SU-DHL-6 (cell line): Measurements from ENCODE around the gene NR1H4.
"Not testable (repeated sequence)": the region's sequence is repeated elsewhere in the genome, so short reads cannot be mapped to it uniquely, and the experiment has no call there.

Experiments used
- H2AFZ ChIP-seq: fragments of 200-600 bp; sonication (generic); 2 replicates; pipeline ENCODE4 v1.6.1; 2014; ENCODE audit warnings: low read depth, mild to moderate bottlenecking, moderate library complexity, mixed read lengths, antibody characterized with exemption, low read length; ENCODE audit not compliant: severe bottlenecking
- H3F3A ChIP-seq: fragments of 200-600 bp; shearing (Covaris generic); 2 replicates; pipeline ENCODE4 v1.6.0; 2016; ENCODE audit warnings: antibody characterized with exemption, mild to moderate bottlenecking; ENCODE audit not compliant: insufficient read depth
- H3K27ac ChIP-seq: fragments of 200-600 bp; sonication (generic); 2 replicates; pipeline ENCODE4 v1.5.1; 2016; ENCODE audit warnings: low read depth, mild to moderate bottlenecking, low read length, moderate library complexity, mixed read lengths
- H3K27me3 ChIP-seq: fragments of 200-600 bp; sonication (generic), shearing (Covaris generic); 2 replicates; pipeline ENCODE4 v1.6.0; 2014; ENCODE audit warnings: mild to moderate bottlenecking, low read length
- H3K36me3 ChIP-seq: fragments of 200-600 bp; sonication (generic); 2 replicates; pipeline ENCODE4 v1.6.1; 2014; ENCODE audit warnings: mild to moderate bottlenecking, low read length, mixed read lengths
- H3K4me2 ChIP-seq: fragments of 300-600, 200-600 bp; shearing (Covaris generic), sonication (generic); 2 replicates; pipeline ENCODE4 v1.6.0; 2014; ENCODE audit warnings: low read length, low read depth, mild to moderate bottlenecking; ENCODE audit not compliant: poor library complexity, severe bottlenecking
- H3K4me3 ChIP-seq: fragments of 200-600 bp; sonication (generic); 2 replicates; pipeline ENCODE4 v1.5.1; 2014; ENCODE audit warnings: antibody characterized with exemption, low read length, mild to moderate bottlenecking, mixed read lengths; ENCODE audit not compliant: insufficient read depth, poor library complexity, severe bottlenecking
- H3K79me2 ChIP-seq: fragments of 200-600 bp; sonication (generic); 2 replicates; pipeline ENCODE4 v1.6.1; 2014; ENCODE audit warnings: mild to moderate bottlenecking, low read length, moderate library complexity; ENCODE audit not compliant: insufficient read depth
- H3K9ac ChIP-seq: fragments of 200-600 bp; sonication (generic); 2 replicates; pipeline ENCODE4 v1.7.0; 2014; ENCODE audit warnings: mild to moderate bottlenecking, low read length
- H3K9me2 ChIP-seq: fragments of 200-600 bp; sonication (generic); replicated peaks from 2 replicates; pipeline ENCODE4 v1.6.1; 2014; ENCODE audit warnings: low read length; ENCODE audit not compliant: insufficient read depth
- H3K9me3 ChIP-seq: fragments of 200-600 bp; sonication (generic); 2 replicates; pipeline ENCODE4 v1.6.1; 2014; ENCODE audit warnings: low read length, mixed read lengths; ENCODE audit not compliant: insufficient read depth
- H4K20me1 ChIP-seq: fragments of 200-600 bp; sonication (generic); 2 replicates; pipeline ENCODE4 v1.6.1; 2014; ENCODE audit warnings: low read depth, mild to moderate bottlenecking, antibody characterized with exemption, low read length, moderate library complexity, mixed read lengths
- EZH2phosphoT487 ChIP-seq: fragments of 200-600 bp; sonication (generic), shearing (Covaris generic); conservative IDR thresholded peaks from 2 replicates; pipeline ENCODE4 v1.6.1; 2018; ENCODE audit warnings: mild to moderate bottlenecking, antibody characterized with exemption, low read length, moderate library complexity, mixed read lengths
- TF ChIP-seq, protein P1 (sequence below): fragments of 200-600 bp; sonication (generic); IDR thresholded peaks from one replicate; pipeline ENCODE4 v1.5.1; 2017; ENCODE audit warnings: antibody characterized with exemption, mild to moderate bottlenecking, low read length, moderate library complexity; ENCODE audit not compliant: insufficient read depth, poor library complexity, severe bottlenecking

Gene NR1H4

DNA sequence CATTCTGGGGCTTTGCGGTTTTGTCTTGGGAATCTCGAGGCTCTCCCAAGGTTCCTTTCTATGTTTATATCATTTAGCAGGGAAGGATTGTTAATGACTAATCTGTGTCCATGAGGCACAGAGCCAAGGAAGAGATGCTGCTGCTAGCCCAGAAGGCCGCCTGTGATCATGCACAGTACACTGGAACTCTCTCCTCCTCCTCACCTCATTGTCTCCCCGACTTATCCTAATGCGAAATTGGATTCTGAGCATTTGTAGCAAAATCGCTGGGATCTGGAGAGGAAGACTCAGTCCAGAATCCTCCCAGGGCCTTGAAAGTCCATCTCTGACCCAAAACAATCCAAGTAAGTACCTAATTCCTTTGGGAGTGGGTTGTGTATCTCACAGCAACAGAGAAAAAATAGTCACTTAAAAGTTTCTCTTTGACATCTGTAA is at the start of gene NR1H4:
TSS of gene NR1H4 (plus strand) at position 151 of the 435 bp plus-strand sequence. CDS start 19,458 bp downstream, outside the sequence.
- H4K20me1 ChIP-seq, result no peaks in the 10 kb centered on the region
- H3K4me2 ChIP-seq, result no peak within 1 kb of the TSS
- H3K9me2 ChIP-seq, result no peaks in the 10 kb centered on the region
- no peak within 1 kb of the TSS for H3K4me3 ChIP-seq
- no peak for TF ChIP-seq EZH2phosphoT487
- TF ChIP-seq, protein P1, sequence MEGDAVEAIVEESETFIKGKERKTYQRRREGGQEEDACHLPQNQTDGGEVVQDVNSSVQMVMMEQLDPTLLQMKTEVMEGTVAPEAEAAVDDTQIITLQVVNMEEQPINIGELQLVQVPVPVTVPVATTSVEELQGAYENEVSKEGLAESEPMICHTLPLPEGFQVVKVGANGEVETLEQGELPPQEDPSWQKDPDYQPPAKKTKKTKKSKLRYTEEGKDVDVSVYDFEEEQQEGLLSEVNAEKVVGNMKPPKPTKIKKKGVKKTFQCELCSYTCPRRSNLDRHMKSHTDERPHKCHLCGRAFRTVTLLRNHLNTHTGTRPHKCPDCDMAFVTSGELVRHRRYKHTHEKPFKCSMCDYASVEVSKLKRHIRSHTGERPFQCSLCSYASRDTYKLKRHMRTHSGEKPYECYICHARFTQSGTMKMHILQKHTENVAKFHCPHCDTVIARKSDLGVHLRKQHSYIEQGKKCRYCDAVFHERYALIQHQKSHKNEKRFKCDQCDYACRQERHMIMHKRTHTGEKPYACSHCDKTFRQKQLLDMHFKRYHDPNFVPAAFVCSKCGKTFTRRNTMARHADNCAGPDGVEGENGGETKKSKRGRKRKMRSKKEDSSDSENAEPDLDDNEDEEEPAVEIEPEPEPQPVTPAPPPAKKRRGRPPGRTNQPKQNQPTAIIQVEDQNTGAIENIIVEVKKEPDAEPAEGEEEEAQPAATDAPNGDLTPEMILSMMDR, result no peak
- no peaks in the 10 kb centered on the region for H3K36me3 ChIP-seq
- H3K27me3 ChIP-seq, result no peaks in the 10 kb centered on the region
- no peaks in the 10 kb centered on the region for H3K79me2 ChIP-seq
- H3K9me3 ChIP-seq, result no peaks in the 10 kb centered on the region
- no peak within 1 kb of the TSS for H2AFZ ChIP-seq
- H3F3A ChIP-seq, result no peaks in the 10 kb centered on the region
- H3K9ac ChIP-seq, result no peak within 1 kb of the TSS
- no peak within 1 kb of the TSS for H3K27ac ChIP-seq

DNA sequence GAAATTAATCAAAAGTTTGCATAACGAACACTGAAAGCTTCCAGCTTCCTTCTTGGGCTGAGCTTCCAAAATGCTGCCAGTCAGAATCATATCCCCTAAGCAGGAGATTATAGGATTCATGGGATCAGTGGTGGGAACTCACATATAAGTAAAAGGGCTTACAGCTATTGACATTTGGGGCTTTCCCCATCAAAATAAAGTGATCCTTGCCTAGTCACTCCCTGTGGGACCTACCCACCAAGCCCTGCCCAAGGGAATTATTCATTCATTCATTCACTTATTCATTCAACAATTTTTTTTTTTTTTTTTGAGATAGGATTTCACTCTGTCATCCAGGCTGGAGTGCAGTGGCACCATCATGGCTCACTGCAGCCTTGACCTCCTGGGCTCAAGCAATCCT is 47.5 kb upstream of the NR1H4 start:
- no peak overlapping the region for H2AFZ ChIP-seq

DNA sequence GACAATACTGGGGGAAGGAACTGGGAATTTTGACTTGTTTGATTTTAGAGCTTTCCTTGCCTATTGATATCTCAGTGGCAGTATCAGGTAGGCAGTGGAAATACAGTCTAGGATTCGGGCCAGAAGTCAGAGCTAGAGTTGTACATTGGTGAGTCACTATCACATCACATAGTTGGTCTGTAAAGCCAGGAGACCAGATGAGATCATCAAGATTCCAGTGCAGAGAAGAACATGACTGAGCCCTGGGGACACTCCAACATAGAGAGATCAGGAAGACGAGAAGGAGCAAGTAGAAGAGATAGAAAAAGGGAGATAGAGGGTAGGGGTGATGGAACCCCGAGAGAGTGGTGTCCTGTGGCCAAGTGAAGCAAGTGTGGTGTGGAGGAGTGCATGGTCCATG is 46.6 kb upstream of the NR1H4 start:
- TF ChIP-seq, protein P1, result no peak
- TF ChIP-seq EZH2phosphoT487, result no peak
- no peaks in the 10 kb centered on the region for H3K9me2 ChIP-seq
- no peaks in the 10 kb centered on the region for H3K27me3 ChIP-seq
- no peaks in the 10 kb centered on the region; the same call in 1 of the 2 replicates for H3K9me3 ChIP-seq
- H2AFZ ChIP-seq, result no peak overlapping the region
- no peak overlapping the region for H3K27ac ChIP-seq
- no peaks in the 10 kb centered on the region for H3K79me2 ChIP-seq
- no peak overlapping the region for H3K9ac ChIP-seq
- H3F3A ChIP-seq, result no peaks in the 10 kb centered on the region
- H4K20me1 ChIP-seq, result no peaks in the 10 kb centered on the region
- no peaks in the 10 kb centered on the region for H3K36me3 ChIP-seq
- no peak overlapping the region for H3K4me2 ChIP-seq
- H3K4me3 ChIP-seq, result no peak overlapping the region

More for the DNA sequence above, 47.5 kb upstream of the NR1H4 start:
- Histone ChIP-seq H4K20me1 (no peaks in the 10 kb centered on the region), H3F3A (no peaks in the 10 kb centered on the region), H3K36me3 (no peaks in the 10 kb centered on the region), H3K9ac (no peak overlapping the region), H3K4me3 (no peak overlapping the region), H3K4me2 (no peak overlapping the region), H3K9me2 (no peaks in the 10 kb centered on the region), H3K79me2 (no peaks in the 10 kb centered on the region), H3K27ac (no peak overlapping the region), H3K9me3 (no peaks in the 10 kb centered on the region; the same call in 1 of the 2 replicates), H3K27me3 (no peaks in the 10 kb centered on the region)
- TF ChIP-seq, protein P1, result no peak
- no peak for TF ChIP-seq EZH2phosphoT487

DNA sequence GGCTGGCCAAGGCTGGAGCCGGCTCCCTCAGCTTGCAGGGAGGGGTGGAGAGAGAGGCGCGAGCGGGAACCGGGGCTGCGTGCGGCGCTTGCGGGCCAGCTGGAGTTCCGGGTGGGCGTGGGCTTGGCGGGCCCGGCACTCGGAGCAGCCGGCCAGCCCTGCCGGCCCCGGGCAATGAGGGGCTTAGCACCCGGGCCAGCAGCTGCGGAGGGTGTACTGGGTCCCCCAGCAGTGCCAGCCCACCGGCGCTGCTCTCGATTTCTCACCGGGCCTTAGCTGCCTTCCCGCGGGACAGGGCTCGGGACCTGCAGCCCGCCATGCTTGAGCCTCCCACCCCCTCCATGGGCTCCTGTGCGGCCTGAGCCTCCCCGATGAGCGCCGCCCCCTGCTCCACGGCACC is 43.4 kb upstream of the NR1H4 start:
- not testable (repeated sequence) for H3K27ac ChIP-seq, H3K4me3 ChIP-seq, H3K79me2 ChIP-seq, H3K27me3 ChIP-seq, H4K20me1 ChIP-seq, H3K9me3 ChIP-seq, H3K36me3 ChIP-seq, H3K4me2 ChIP-seq, H2AFZ ChIP-seq, H3K9me2 ChIP-seq, H3F3A ChIP-seq, H3K9ac ChIP-seq
